Measurements from ENCODE around the gene LPAR6. TPM values are rescaled to one million over a fixed set of nuclear protein-coding genes. Genes with fewer than 3 reads are reported as not detected.
"Not testable (repeated sequence)": the region's sequence is repeated elsewhere in the genome, so short reads cannot be mapped to it uniquely, and the experiment has no call there.

LPAR6 gene
- 6.9 and 14.2 TPM in 2 replicates for total RNA-seq

- DNase-seq (ENCODE audit: low read depth), result peak; percentile 89
These were observed at the start of gene LPAR6 for GRCh38 chr13:48412881-48413351. LPAR6 (minus strand) TSS chr13:48413113; CDS start chr13:48412423, 690 bp downstream.

DNA sequence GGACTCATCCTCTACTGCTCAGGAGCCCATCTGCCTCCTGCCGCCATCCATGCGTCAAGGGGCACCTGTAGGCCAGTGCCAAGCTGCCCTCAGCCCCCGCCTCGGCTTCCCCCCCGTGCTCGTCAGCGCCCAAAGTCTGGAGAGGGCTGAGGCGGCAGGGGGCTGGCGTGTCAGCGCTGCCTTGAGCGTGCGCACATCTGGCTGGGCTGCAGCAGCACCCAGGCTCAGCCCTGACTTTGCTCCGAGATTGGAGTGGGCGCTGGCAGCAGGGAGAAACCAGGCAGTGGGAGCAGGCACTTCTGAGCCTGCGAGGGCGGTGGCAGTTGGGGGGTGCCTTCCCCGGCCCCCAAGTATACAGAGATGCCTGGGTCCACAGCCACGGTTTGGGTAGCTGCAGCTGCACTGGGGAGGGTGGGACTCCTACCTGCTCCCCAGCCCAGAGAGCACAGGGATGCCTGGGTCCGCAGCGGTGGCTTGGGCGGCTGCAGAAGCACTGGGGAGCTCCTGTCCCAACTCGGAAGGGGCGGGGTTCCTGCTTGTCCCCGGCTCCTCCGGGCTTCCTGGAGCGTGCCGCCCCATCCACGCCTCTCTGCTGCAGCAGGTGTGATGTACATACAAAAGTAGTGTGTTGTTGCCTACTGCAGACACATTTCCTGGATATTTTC lies 44.8 kb upstream of the LPAR6 start:
- DNase-seq (ENCODE audit: low read depth), result no peak

- no peak for DNase-seq (ENCODE audit: low read depth)
These were observed 43.6 kb upstream of the LPAR6 start for GRCh38 chr13:48456546-48456945.

GRCh38 chr13:48451196-48451595 lies 38.3 kb upstream of the LPAR6 start:
- DNase-seq (ENCODE audit: low read depth), result not testable (repeated sequence)

DNA sequence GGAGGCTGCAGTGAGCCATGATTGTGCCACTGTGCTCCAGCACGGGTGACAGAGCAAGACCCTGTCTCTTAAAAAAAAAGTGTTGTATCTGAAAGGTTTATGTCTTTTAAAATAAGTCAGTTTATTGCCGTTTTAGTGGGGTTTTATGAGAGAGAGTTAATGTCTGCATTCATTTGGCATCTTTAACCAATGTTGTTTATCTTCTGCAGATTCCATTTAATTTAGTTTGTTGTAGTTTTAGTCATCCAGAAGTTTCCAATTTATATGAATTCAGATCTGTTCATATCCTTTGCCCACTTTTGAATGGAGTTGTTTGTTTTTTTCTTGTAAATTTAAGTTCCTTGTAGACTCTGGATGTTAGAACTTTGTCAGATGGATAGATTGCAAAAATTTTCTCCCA lies 36.7 kb upstream of the LPAR6 start:
- no peak for DNase-seq (ENCODE audit: low read depth)

- DNase-seq (ENCODE audit: low read depth), result peak; percentile 78
These were observed 36.2 kb upstream of the LPAR6 start for GRCh38 chr13:48448959-48449614.

DNA sequence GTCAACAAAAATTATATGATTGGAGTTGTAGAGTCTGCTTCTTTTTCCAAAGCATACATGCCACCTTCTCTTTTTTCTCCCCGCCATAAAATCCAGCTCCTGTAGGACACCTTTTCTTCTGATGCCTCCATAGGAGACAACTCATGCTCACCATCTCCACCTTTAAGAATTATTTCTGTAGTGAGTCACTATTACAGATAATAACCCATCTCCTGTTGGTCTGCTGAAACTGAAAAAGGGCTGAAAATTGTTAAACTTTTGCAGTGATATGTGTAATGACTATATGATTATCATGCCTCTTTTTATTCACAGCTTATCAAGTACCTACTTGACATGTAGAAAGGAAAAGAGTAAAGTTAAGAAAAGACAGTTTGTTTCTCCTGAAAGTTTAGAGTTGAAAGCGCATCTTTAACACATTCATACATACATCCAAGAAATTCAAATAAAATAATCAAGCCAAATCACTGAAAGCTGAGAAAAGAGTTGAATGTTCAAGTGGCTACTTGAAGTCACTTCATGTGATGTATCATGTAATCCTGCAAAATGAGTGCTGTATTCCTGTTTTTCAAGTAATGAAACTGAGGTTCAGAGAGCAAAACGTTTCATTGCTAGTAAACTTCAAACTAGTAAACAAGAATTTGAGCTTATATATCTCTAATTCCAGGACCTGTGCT lies 35.5 kb upstream of the LPAR6 start:
- no peak for DNase-seq (ENCODE audit: low read depth)

- DNase-seq (ENCODE audit: low read depth), result peak; percentile 68
These were observed 33.6 kb upstream of the LPAR6 start for GRCh38 chr13:48446464-48446863.

- no peak for DNase-seq (ENCODE audit: low read depth)
These were observed 30.7 kb upstream of the LPAR6 start for GRCh38 chr13:48443442-48444208.

DNA sequence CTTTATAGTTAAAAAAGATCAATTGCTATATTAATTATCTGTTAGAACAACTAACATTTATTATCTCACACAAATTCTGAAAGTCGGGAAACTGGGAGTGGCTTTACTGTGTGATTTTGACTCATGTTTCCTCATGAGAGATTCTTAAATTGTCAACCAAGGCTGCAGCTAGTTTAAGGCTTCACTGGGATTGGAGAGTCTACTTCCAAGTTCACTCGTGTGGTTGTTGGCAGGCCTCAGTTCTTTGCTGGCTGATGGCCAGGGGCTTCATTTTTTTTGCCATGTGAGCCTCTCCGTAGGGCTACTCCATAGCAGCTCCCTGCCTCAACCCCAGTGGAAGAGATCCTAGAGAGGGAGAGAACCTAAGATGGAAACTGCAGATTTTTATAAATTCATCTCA lies 24.5 kb upstream of the LPAR6 start:
- peak; percentile 85 for DNase-seq (ENCODE audit: low read depth)

GRCh38 chr13:48436661-48437288 lies 23.9 kb upstream of the LPAR6 start:
- no peak for DNase-seq (ENCODE audit: low read depth)

DNA sequence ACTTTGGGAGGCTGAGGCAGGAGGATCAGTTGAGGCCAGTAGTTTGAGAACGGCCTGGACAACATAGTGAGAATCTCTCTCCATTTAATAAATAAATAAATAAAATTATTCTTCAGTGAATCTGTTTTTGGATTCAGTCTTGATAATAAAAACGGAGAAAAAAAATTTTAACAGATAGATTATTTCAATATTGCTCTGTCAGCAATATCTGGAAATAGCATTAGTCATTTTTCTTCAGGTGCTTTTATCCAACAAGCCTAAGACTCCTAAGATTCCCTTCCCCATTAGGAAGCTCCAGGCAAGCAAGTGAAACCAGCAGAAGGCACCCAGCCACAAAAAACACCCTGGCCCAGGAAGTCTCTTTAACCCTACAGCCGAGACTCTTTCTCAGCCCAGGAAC lies 21.3 kb upstream of the LPAR6 start:
- DNase-seq (ENCODE audit: low read depth), result no peak

GRCh38 chr13:48431987-48432615 lies 19.2 kb upstream of the LPAR6 start:
- DNase-seq (ENCODE audit: low read depth), result peak; percentile 77

- DNase-seq (ENCODE audit: low read depth), result peak; percentile 53
These were observed 18.5 kb upstream of the LPAR6 start for GRCh38 chr13:48431431-48431830.

- DNase-seq (ENCODE audit: low read depth), result no peak
These were observed 17.0 kb upstream of the LPAR6 start for GRCh38 chr13:48429886-48430285.

GRCh38 chr13:48429036-48429435 lies 16.1 kb upstream of the LPAR6 start:
- DNase-seq (ENCODE audit: low read depth), result no peak

DNA sequence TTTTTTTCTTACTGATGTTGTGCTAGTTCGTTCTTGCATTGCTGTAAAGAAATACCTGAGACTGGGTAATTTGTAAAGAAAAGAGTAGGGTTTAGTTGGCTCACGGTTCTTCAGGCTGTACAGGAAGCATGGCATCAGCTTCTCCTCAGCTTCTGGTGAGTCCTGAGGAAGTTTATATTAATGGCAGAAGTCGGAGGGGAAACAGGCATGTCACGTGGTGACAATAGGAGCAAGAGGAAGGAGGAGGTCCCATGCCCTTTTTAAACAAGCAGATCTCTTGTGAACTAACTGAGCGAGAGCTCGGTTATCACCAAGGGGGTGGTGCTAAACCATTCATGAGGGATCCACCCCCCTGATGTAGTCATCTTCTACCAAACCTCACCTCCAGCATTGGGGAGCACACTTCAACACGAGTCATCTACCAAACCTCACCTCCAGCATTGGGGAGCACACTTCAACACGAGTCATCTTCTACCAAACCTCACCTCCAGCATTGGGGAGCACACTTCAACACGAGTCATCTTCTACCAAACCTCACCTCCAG lies 13.9 kb upstream of the LPAR6 start:
- DNase-seq (ENCODE audit: low read depth), result not testable (repeated sequence)

- no peak for DNase-seq (ENCODE audit: low read depth)
These were observed 13.1 kb upstream of the LPAR6 start for GRCh38 chr13:48426052-48426451.

DNA sequence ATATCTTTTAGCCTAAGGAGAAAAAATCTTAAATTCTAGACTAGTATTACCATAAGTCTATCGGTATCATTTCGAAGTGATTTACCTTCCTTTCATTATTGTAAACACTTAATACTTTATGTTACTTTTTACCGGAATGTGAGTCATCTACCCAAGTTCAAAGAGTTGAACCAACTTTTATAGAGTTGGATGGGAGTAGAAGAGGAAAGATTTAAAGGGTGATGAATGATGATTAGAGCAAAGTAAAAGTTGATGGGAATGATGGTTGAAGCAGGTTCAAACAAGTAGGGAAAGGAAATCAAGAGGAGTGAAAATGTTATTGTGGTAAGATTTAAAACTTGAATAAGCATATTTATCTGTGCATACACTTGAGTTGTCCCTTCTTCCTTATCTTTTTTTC lies 11.3 kb upstream of the LPAR6 start:
- DNase-seq (ENCODE audit: low read depth), result no peak

DNA sequence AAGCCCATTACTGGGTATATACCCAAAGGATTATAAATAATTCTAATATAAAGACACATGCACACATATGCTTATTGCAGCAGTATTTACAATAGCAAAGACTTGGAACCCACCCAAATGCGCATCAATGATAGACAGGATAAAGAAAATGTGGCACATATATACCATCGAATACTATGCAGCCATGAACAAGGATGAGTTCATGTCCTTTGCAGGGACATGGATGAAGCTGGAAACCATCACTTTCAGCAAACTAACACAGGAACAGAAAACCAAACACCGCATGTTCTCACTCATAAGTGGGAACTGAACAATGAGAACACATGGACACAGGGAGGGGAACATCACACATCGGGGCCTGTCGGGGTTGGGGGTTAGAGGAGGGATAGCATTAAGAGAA lies 9.1 kb upstream of the LPAR6 start:
- DNase-seq (ENCODE audit: low read depth), result not testable (repeated sequence)

DNA sequence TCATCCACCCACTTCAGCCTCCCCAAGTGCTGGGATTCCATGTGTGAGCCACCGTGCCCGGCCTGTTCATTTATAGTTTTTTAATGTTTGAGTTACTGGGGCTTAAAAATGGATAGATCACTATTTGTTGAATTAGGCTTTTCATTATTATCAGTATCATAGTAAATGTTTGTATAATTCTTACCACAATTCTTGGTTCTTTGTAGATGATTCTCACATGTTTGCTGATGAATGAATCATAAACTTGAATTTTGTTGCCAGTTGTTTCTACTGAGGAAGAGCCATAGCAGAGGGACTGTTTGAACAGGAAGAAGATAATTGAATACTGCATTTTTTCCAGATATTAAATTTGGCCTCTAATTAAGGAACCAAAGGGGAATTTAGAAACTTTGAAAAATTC lies 2.6 kb upstream of the LPAR6 start:
- no peak for DNase-seq (ENCODE audit: low read depth)
